NOMO-1 treated with DMSO at 0.1 percent for 48 hours (cell line): ENCODE measurements around the gene GGT6.

Experiments used
- DNase-seq: peaks from one replicate; lab custom pipeline; 2025; ENCODE audit not compliant: unreplicated experiment; lab: John Stamatoyannopoulos, UW

The GGT6 gene

DNA sequence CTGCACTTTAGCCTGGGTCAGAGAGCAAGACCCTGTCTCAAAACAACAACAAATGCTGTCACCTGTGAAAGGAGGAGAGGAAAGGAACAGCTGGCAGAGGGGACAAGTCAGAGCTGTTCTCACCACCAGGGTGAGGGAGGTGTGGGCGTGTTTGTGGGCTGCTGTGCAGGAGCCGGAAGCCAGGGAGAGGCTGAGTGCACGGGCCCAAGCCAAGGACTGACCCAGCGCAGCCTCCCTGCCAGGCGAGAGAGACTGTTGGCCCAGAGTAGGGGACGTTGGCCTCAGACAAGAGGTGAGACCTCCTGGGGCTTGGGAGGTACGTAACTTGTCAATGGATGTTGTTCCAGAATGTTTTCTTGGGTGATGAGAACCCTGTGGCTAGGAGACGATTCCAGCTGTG is 51.0 kb downstream of the GGT6 start:
- DNase-seq = no peak

DNA sequence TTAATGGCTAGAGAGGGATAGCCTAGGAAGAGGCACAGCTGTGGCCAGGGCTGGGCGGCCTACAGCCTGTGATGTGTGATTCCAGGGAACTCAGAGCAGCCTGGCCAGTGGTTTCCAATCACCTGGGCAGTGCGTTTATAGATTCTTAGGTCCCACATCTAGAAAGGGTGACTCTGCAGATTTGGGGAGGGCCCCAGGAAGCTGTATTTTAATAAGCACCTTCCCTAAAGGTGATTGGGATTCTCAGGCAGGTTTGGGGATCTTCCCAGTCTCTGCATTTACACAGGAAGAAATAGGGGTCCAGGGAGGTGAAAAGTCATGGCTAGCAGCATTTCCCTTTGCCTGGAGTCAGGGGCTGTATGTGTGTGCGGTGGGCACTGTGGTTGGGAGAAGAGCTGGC is 52.2 kb downstream of the GGT6 start:
- DNase-seq = no peak

DNA sequence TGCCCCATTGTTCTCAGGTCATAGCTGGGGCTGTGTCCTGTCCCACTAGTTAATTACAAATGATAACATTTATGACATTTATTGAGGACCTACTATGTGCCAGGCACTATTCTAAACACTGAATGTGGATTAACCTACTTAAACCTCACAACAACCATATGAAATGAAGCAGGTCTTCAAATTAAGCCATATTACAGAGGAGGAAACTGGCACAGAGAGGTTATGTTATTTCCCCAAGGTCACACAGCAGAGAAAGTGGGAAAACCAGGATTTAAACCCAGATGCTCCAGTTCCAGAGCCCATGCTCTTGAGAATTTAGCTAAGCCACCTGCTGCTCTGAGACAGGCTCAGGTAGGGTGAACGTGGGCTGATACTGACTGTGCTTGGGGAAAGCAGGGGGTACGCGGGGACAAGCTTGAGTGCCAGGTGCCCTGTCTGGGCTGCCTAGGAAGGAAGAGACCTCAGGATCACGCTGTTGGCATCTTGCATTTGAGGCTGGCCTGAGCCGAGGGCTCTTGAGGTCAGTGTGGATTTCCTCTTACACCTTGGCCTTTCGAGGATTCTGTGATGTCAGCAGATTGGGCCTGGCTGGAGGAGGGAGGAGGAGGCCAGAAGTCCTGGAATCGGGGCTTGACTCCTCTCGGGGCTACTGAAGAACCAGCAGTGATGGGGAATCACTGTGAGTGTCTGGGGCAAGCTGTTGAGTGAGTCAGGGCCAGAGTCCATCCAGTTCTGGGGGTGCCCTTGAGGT is 52.8 kb downstream of the GGT6 start:
- DNase-seq = no peak
